ENCODE data around the gene IGSF6. TPM values are rescaled to one million over a fixed set of nuclear protein-coding genes. Genes with fewer than 3 reads are reported as not detected.
"Not testable (repeated sequence)": the region's sequence is repeated elsewhere in the genome, so short reads cannot be mapped to it uniquely, and the experiment has no call there.

Gene IGSF6
- total RNA-seq, 1 donor from 2014 or later, result 88.4 TPM

DNA sequence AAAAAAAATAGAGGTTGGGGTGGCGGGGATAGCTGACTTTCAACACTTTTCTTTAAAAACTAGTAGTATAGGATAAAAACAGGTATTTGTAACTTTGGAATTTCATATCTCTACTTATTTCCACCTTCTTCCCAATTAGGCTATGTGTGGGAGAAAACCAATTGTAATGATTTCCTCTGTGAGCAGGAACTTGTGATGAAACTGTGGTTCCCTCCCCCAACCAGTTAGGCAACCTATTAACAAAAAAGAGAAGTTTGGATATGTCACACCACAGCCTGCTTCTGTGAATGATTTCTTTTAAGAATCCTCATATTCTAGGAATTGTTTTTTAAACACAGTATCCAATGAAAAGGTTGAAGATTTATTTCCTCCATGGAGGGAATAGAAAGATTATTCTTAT lies 1.9 kb downstream of the IGSF6 start:
- TF ChIP-seq, protein P1, sequence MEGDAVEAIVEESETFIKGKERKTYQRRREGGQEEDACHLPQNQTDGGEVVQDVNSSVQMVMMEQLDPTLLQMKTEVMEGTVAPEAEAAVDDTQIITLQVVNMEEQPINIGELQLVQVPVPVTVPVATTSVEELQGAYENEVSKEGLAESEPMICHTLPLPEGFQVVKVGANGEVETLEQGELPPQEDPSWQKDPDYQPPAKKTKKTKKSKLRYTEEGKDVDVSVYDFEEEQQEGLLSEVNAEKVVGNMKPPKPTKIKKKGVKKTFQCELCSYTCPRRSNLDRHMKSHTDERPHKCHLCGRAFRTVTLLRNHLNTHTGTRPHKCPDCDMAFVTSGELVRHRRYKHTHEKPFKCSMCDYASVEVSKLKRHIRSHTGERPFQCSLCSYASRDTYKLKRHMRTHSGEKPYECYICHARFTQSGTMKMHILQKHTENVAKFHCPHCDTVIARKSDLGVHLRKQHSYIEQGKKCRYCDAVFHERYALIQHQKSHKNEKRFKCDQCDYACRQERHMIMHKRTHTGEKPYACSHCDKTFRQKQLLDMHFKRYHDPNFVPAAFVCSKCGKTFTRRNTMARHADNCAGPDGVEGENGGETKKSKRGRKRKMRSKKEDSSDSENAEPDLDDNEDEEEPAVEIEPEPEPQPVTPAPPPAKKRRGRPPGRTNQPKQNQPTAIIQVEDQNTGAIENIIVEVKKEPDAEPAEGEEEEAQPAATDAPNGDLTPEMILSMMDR (IDR thresholded peaks at IDR 0.05), result no peak
- Histone ChIP-seq H3K36me3 (peaks cover 12% of the 10 kb centered on the region), H3K9me3 (no peaks in the 10 kb centered on the region), H3K27me3 (no peaks in the 10 kb centered on the region), H3K4me1 (peaks cover 37% of the 10 kb centered on the region), H3K27ac (no peak overlapping the region), H3K4me3 (peak overlapping the region; percentile 28)
- DNase-seq (no peak), ATAC-seq (peak; percentile 56)
- intact Hi-C loops (cut with DNase I), result no loop called here

DNA sequence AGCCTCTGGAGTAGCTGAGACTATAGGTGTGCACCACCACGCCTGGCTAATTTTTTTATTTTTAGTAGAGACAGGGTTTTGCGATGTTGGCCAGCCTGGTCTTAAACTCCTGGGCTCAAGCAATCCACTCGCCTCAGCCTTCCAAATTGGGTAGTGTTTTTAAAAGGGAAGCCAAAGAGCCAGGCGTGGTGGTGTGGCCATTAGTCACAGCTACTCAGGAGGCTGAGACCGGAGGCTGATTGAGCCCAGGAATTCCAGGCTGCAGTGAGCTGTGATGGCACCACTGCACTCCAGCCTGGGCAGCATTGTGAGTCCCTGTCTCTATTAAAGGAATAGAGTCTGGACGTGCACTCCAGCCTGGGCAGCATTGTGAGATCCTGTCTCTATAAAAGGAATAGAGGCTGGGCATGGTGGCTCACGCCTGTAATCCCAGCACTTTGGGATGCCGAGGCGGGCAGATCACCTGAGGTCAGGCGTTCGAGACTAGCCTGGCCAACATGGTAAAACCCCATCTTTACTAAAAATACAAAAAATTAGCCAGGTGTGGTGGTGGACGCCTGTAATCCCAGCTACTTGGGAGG lies 2.5 kb downstream of the IGSF6 start:
- H3K27me3 ChIP-seq; H3K9me3 ChIP-seq; ATAC-seq; H3K27ac ChIP-seq; DNase-seq; H3K36me3 ChIP-seq; intact Hi-C loops (cut with DNase I): not testable (repeated sequence)
- peaks cover 37% of the 10 kb centered on the region for H3K4me1 ChIP-seq
- peak overlapping the region; percentile 27 for H3K4me3 ChIP-seq

DNA sequence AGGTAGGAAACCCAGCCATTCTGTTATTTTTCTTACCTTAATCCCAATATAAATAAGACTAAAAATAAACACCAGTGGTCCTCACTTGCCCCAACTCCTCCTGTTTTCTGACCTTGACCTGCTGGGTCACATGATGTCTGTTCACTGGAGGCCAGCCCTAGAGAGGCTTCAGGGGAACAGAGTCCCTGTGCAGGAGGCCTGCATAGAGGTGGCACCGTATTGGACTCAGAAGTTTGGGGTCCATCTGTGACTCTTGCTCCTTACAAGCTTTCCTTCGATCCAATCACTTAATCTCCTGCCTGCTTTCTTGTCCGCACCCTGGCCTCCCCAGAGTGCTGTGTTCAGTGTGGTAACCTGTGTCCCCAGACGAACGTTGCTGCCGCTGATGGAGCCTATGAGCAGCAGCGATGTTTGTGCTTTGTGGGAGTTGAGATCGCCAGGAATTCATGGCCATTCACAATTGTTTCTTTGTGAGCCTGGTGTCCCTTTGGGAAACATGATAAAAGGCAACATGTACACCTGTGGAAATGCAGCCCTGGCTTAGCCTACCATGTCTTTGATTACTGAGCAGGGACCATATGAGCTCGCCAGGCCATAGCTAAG lies 4.7 kb downstream of the IGSF6 start:
- peaks cover 8% of the 10 kb centered on the region for H3K36me3 ChIP-seq
- no peaks in the 10 kb centered on the region for H3K27me3 ChIP-seq
- DNase-seq (no peak), ATAC-seq (no peak)
- H3K4me3 ChIP-seq, result no peak overlapping the region
- TF ChIP-seq, protein P1 (IDR thresholded peaks at IDR 0.05), result no peak
- intact Hi-C loops (cut with DNase I), result no loop called here
- H3K9me3 ChIP-seq, result no peaks in the 10 kb centered on the region
- H3K27ac ChIP-seq, result peak overlapping the region; percentile 20
- H3K4me1 ChIP-seq, result peaks cover 37% of the 10 kb centered on the region

DNA sequence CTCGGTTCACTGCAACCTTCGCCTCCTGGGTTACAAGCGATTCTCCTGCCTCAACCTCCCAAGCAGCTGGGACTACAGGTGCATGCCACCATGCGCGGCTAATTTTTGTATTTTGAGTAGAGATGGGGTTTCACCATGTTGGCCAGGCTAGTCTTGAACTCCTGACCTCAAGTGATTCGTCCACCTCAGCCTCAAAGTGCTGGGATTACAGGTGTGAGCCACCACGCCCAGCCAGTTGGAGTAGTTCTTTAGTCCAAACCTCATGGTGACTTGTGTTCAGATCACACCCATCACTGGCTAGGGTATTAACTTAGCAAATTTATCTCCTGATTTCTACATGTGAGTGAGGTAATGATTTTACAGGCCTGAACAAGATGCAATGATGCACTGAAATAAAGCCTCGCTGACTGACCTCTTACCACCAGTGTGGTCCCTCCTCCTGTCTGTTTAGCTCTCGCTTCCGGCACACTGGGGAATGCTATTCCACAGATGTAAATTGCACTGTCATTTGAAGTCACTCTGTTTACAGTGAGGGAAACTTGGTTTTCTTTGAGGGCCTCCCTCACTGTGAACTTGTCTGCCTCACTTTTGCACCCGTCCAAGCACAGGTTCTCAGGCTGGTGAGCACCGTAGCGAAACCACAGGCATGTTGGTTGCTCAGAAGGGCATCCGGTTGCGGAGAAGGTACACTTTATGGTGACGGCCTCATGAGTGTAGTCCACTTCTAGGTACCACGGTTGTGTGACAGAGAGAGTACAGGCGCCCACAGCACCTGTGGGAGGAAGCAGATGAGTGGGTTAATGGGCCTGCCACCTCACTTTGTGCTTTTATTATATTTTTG lies 5.5 kb downstream of the IGSF6 start:
- ATAC-seq, result peak; percentile 50
- Histone ChIP-seq H3K27me3 (no peaks in the 10 kb centered on the region), H3K27ac (peak overlapping the region; percentile 67), H3K4me3 (no peak overlapping the region), H3K9me3 (no peaks in the 10 kb centered on the region), H3K36me3 (peaks cover 8% of the 10 kb centered on the region), H3K4me1 (peaks cover 37% of the 10 kb centered on the region)
- no peak for DNase-seq
- TF ChIP-seq, protein P1 (IDR thresholded peaks at IDR 0.05), result no peak
- intact Hi-C loops (cut with DNase I), result no loop called here

DNA sequence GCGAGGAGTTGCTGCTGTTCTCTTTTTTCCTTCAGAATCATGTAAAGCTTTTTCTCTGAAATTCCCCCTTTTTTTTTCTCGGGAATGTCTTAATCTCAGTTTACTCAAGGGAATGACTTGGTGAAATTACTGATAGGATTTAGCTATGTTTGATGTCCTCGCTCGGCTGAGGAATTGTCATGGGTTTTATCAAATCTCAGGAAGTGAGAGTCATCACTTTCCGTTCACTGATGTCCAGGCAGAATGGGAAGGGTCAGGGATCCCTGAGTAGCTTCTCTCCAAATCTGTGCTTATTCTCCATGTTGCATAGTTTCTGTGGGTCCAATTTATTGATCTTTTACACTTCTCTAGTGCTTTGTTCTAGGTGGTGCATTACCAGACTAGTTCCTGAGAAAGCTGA lies 6.3 kb downstream of the IGSF6 start:
- Histone ChIP-seq H3K9me3 (no peaks in the 10 kb centered on the region), H3K36me3 (peaks cover 8% of the 10 kb centered on the region), H3K4me3 (peak overlapping the region; percentile 32), H3K27me3 (no peaks in the 10 kb centered on the region), H3K4me1 (peaks cover 37% of the 10 kb centered on the region), H3K27ac (peak overlapping the region; percentile 67)
- intact Hi-C loops (cut with DNase I), result no loop called here
- no peak for ATAC-seq
- no peak for DNase-seq
- TF ChIP-seq, protein P1 (IDR thresholded peaks at IDR 0.05), result no peak

DNA sequence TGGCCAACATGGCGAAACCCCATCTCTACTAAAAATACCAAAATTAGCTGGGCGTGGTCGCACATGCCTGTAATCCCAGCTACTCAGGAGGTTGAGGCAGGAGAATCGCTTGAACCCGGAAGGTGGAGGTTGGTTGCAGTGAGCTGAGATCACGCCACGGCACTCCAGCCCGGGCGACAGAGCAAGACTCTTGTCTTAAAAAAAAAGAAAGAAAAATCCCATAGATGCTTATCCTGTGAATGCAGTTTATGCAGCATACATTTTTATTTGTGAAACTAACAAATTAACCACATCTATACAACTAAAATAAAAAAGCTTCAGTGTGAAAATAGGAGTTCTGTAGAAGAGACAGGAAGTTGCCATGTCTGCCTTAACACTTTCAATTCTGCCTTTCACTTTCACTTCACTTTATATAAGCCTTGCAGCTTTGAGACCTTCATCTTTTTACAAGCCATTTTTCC lies 7.1 kb downstream of the IGSF6 start:
- intact Hi-C loops (cut with DNase I), result no loop called here
- TF ChIP-seq, protein P1 (IDR thresholded peaks at IDR 0.05), result no peak
- peak; percentile 54 for ATAC-seq
- Histone ChIP-seq H3K4me1 (peaks cover 37% of the 10 kb centered on the region), H3K27ac (peak overlapping the region; percentile 67), H3K36me3 (peaks cover 8% of the 10 kb centered on the region), H3K9me3 (no peaks in the 10 kb centered on the region), H3K4me3 (peak overlapping the region; percentile 32), H3K27me3 (no peaks in the 10 kb centered on the region)
- no peak for DNase-seq
